Activated gamma-delta T cell treated with anti-CD3 and anti-CD28 coated beads, Interleukin-2, amount 50 U/mL, for 16 hours (primary cell): Measurements from ENCODE around the gene TAGLN2.
"Not testable (repeated sequence)": the region's sequence is repeated elsewhere in the genome, so short reads cannot be mapped to it uniquely, and the experiment has no call there.

Source experiments
- DNase-seq: peaks from one replicate; pipeline ENCODE4 v3.0.0-alpha.2; 2020; ENCODE audit warnings: low read depth

Gene TAGLN2

GRCh38 chr1:159921251-159921650 is 4.1 kb downstream of the TAGLN2 start:
- DNase-seq: no peak

GRCh38 chr1:159920651-159921050 is 4.7 kb downstream of the TAGLN2 start:
- DNase-seq: no peak

GRCh38 chr1:159920202-159920601 is 5.1 kb downstream of the TAGLN2 start:
- DNase-seq: no peak

- no peak for DNase-seq
Measured at GRCh38 chr1:159919236-159919865, 6.0 kb downstream of the TAGLN2 start.

GRCh38 chr1:159918352-159919200 is 6.7 kb downstream of the TAGLN2 start:
- no peak for DNase-seq

- DNase-seq: no peak
Measured at GRCh38 chr1:159917533-159918351, 7.6 kb downstream of the TAGLN2 start.

- no peak for DNase-seq
Measured at GRCh38 chr1:159916242-159917051, 8.9 kb downstream of the TAGLN2 start.

GRCh38 chr1:159915571-159916241 is 9.6 kb downstream of the TAGLN2 start:
- DNase-seq: no peak

GRCh38 chr1:159914252-159915018 is 10.9 kb downstream of the TAGLN2 start:
- DNase-seq: no peak

GRCh38 chr1:159913451-159914192 is 11.7 kb downstream of the TAGLN2 start:
- DNase-seq: no peak

GRCh38 chr1:159911326-159912070 is 13.8 kb downstream of the TAGLN2 start:
- DNase-seq: no peak

GRCh38 chr1:159908031-159908940 is 17.0 kb downstream of the TAGLN2 start:
- DNase-seq: no peak

GRCh38 chr1:159906960-159907359 is 18.3 kb downstream of the TAGLN2 start:
- DNase-seq: no peak

- DNase-seq: not testable (repeated sequence)
Measured at GRCh38 chr1:159904036-159904435, 21.3 kb downstream of the TAGLN2 start.

- no peak for DNase-seq
Measured at GRCh38 chr1:159902541-159902940, 22.8 kb downstream of the TAGLN2 start.

- DNase-seq: no peak
Measured at GRCh38 chr1:159900755-159901360, 24.4 kb downstream of the TAGLN2 start.

GRCh38 chr1:159900086-159900680 is 25.1 kb downstream of the TAGLN2 start, which contains the start of gene CFAP45:
CFAP45 (minus strand) TSS chr1:159900165; CDS start chr1:159900098, 67 bp downstream.
- no peak for DNase-seq
